ENCODE data around the gene MRLN. TPM values are rescaled to one million over a fixed set of nuclear protein-coding genes. Genes with fewer than 3 reads are reported as not detected.
A peak's percentile ranks its signal among the peaks of the same experiment; 100 is the strongest.

The MRLN gene
- total and polyA plus RNA-seq, 12 donors, result 0.39 to 2.0 (median 0.64) TPM; not detected in 9

DNA sequence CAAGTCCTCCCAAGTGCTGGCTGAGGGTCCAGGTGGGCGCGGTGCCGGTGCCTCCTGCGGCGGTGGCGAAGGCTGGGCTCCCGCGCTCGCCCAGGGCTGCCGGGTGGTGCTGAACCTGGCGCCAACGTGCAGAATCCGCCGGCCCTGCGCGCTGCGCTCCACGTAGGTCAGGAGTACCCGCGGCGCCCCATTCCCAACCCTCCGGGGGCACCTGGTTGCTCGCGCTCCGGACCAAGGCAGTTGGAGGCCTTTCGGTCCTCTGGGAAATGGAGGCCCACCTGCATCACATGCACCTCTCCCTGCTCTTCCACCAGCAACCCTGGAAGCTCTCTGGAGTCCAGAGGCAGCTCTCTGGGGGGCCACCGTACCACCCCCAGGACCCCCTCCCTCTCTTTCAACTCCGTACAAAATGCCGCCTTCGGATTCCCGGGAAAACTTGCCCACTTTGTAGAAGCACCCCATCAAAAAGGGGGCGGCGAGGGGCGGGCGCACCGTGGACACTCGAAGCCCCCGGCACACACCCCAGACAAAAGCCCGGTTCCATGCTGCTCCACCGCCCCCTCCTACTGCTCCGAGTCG lies 44.4 kb downstream of the MRLN start:
- peak; percentile 46 to 68 (median 56) for DNase-seq
- intact Hi-C loops (cut with DNase I), result no loop called here
- no peaks in the 10 kb centered on the region for H3K27me3 ChIP-seq
- no peaks in the 10 kb centered on the region for H3K9me3 ChIP-seq (replicated peaks in 1 of 3)
- WGBS, 4 donors, result 1 to 3% (median 2%) methylated on average over 16 to 42 of the region's 42 CpGs; no CpG with 5 or more reads in 1 of the 4 donors
- H3K4me3 ChIP-seq, result peak overlapping the region; percentile 50 to 87 (median 80)
- peak overlapping the region; percentile 74 to 93 (median 86) for H3K27ac ChIP-seq
- TF ChIP-seq CTCF (IDR thresholded peaks at IDR 0.05) (no peak), POLR2A (IDR thresholded peaks at IDR 0.05) (no peak)
- peaks cover 22 to 39% of the 10 kb centered on the region in 2 donors for H3K4me1 ChIP-seq (replicated peaks in 1 of 2)
- no peaks in the 10 kb centered on the region for H3K36me3 ChIP-seq (replicated peaks in 1 of 2)

- Histone ChIP-seq H3K36me3 (replicated peaks in 1 of 2) (no peaks in the 10 kb centered on the region), H3K27ac (peak overlapping the region in 4 of 5 donors; percentile 36 to 93 (median 80)), H3K9me3 (replicated peaks in 1 of 3) (no peaks in the 10 kb centered on the region), H3K4me3 (peak overlapping the region in 2 of 4 donors; percentile 79 to 87), H3K27me3 (no peaks in the 10 kb centered on the region), H3K4me1 (replicated peaks in 1 of 2) (peaks cover 28 to 52% of the 10 kb centered on the region in 2 donors)
- 83 to 88% (median 85%) methylated on average over 8 of the region's 8 CpGs for WGBS, 4 donors
- intact Hi-C loops (cut with DNase I), result no loop called here
- no peak for TF ChIP-seq POLR2A (IDR thresholded peaks at IDR 0.05)
- no peak for TF ChIP-seq CTCF (IDR thresholded peaks at IDR 0.05)
- no peak for DNase-seq
These were observed 46.1 kb downstream of the MRLN start for GRCh38 chr10:59706851-59707797.

DNA sequence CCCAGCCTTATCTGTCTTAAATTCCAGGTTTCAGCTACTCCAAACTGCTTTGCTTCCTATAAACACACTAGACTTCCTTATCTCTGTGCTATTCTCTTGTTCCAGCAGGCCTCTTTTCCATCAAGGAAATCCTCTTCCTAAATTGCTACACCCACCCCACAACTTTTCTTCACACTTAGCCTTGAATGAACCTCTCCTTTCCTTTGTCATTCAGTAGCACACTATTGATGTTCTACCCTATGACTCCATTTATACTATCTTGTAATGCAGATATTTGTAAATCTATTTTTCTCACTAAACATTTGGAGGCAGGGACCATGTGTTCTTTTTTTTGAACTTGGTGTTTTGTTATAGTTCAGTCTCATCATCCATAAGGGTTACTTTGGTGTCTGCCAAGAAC lies 47.3 kb downstream of the MRLN start:
- H3K36me3 ChIP-seq (replicated peaks in 1 of 2), result no peaks in the 10 kb centered on the region
- no peaks in the 10 kb centered on the region for H3K27me3 ChIP-seq
- no peak for DNase-seq
- intact Hi-C loops (cut with DNase I), result no loop called here
- peak overlapping the region in 3 of 5 donors; percentile 3 to 58 (median 57) for H3K27ac ChIP-seq
- no peaks in the 10 kb centered on the region for H3K9me3 ChIP-seq (replicated peaks in 1 of 3)
- H3K4me3 ChIP-seq, result no peak overlapping the region
- peaks cover 20 to 48% of the 10 kb centered on the region in 2 donors for H3K4me1 ChIP-seq (replicated peaks in 1 of 2)
- TF ChIP-seq CTCF (IDR thresholded peaks at IDR 0.05) (no peak), POLR2A (IDR thresholded peaks at IDR 0.05) (no peak)

- H3K36me3 ChIP-seq (replicated peaks in 1 of 2), result no peaks in the 10 kb centered on the region
- WGBS, 4 donors, result 41 to 59% (median 48%) methylated on average over 2 of the region's 2 CpGs
- no peaks in the 10 kb centered on the region for H3K9me3 ChIP-seq (replicated peaks in 1 of 3)
- no peak overlapping the region for H3K4me3 ChIP-seq
- TF ChIP-seq POLR2A (IDR thresholded peaks at IDR 0.05), result peak in 1 of 2 donors; percentile 39
- TF ChIP-seq CTCF (IDR thresholded peaks at IDR 0.05), result no peak
- intact Hi-C loops (cut with DNase I), result no loop called here
- H3K4me1 ChIP-seq (replicated peaks in 1 of 2), result peaks cover 20 to 42% of the 10 kb centered on the region in 2 donors
- H3K27me3 ChIP-seq, result no peaks in the 10 kb centered on the region
- peak overlapping the region in 3 of 5 donors; percentile 55 to 58 (median 57) for H3K27ac ChIP-seq
- no peak for DNase-seq
These were observed 48.6 kb downstream of the MRLN start for GRCh38 chr10:59704630-59705029.

Data from adrenal gland (tissue), 12 donors.